ENCODE results near the gene RGPD5.
"Not testable (repeated sequence)": the region's sequence is repeated elsewhere in the genome, so short reads cannot be mapped to it uniquely, and the experiment has no call there.

DNA sequence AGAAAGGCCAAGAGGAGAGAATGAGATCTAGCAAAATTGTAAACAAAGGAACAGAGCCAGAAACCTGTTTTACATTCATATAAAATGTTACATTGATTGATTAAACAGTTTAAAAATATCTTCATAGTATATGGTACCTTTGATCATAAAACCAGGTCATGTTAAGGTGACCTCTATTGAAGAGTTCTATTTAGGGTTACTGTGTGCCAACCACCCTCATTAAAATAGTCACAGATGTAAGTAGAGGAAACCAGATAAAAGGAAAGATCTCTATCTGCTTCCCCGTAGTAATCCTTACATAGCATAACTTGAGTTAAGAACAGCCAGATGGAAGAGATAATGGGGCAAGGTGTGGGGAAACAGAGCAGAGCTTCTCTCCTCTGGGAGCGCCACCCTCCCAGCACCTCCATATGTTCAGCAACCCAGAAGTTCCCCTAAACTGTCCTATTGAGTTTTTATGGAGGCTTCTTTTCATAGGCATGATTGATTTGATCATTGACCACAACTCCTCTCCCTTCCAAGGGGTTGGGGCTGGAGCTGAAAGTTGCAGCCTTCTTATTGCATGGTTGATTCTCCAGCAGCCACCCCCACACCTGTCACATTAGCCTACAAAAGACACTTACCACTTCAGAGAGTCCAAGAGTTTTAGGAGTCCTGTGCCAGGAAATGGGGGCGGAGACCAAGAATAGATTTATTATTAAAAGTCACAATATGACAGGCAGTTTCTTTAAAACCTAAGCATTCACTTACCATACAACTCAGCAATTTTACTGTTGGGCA lies 101.2 kb downstream of the RGPD5 start:
- TF ChIP-seq, protein P1, sequence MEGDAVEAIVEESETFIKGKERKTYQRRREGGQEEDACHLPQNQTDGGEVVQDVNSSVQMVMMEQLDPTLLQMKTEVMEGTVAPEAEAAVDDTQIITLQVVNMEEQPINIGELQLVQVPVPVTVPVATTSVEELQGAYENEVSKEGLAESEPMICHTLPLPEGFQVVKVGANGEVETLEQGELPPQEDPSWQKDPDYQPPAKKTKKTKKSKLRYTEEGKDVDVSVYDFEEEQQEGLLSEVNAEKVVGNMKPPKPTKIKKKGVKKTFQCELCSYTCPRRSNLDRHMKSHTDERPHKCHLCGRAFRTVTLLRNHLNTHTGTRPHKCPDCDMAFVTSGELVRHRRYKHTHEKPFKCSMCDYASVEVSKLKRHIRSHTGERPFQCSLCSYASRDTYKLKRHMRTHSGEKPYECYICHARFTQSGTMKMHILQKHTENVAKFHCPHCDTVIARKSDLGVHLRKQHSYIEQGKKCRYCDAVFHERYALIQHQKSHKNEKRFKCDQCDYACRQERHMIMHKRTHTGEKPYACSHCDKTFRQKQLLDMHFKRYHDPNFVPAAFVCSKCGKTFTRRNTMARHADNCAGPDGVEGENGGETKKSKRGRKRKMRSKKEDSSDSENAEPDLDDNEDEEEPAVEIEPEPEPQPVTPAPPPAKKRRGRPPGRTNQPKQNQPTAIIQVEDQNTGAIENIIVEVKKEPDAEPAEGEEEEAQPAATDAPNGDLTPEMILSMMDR (conservative IDR thresholded peaks at IDR 0.05), result not testable (repeated sequence)
- not testable (repeated sequence) for TF ChIP-seq EZH2 (IDR thresholded peaks at IDR 0.05; ENCODE audit: low read depth)
